Left ventricle myocardium inferior (tissue), 1 donor: Measurements from ENCODE around the gene THAP9. TPM values are rescaled to one million over a fixed set of nuclear protein-coding genes. Genes with fewer than 3 reads are reported as not detected.

Experiments used
- DNase-seq: peaks from one replicate; pipeline ENCODE4 v3.0.0-alpha.2; 2020
- H3K27ac ChIP-seq: fragments of 200-600 bp; replicated peaks from 2 replicates; pipeline ENCODE4 v1.8.0; 2021
- H3K27me3 ChIP-seq: fragments of 200-600 bp; 2 replicates; pipeline ENCODE4 v1.8.0; 2021; ENCODE audit warnings: low read depth
- H3K36me3 ChIP-seq: fragments of 200-600 bp; 2 replicates; pipeline ENCODE4 v1.8.0; 2021
- H3K4me1 ChIP-seq: fragments of 200-600 bp; 2 replicates; pipeline ENCODE4 v1.8.0; 2021
- H3K4me3 ChIP-seq: fragments of 200-600 bp; 2 replicates; pipeline ENCODE4 v1.8.0; 2021; ENCODE audit warnings: mild to moderate bottlenecking, moderate library complexity
- H3K9me3 ChIP-seq: fragments of 200-600 bp; replicated peaks from 2 replicates; pipeline ENCODE4 v1.8.0; 2021
- CTCF ChIP-seq: fragments of 200-600 bp; IDR thresholded peaks from 2 replicates; pipeline ENCODE4 v1.8.0; 2021; ENCODE audit warnings: antibody characterized with exemption, mild to moderate bottlenecking, borderline replicate concordance
- intact Hi-C: fragments of 100-400 bp; cut with micrococcal nuclease; formaldehyde crosslinking; loops from one replicate; pipeline ENCODE4 v1.11.0; 2022
- total RNA-seq: library from RNA; stranded (reverse); fragmentation: NEBNext Ultra II Directional; extraction: Animal tissue kit (Norgen Biotek cat#: 25700); gene quantifications from one replicate; pipeline ENCODE4 v1.2.1, GENCODE V29; 2021
- donor health status: DM: no; HTN: yes; CAD: no; lungs with severe emphysema.

Gene THAP9
- total RNA-seq, 1 donor from 2014 or later: 5.6 TPM

GRCh38 chr4:82919386-82919785 lies 18.9 kb downstream of the THAP9 start:
- no peaks in the 10 kb centered on the region for H3K9me3 ChIP-seq
- no peaks in the 10 kb centered on the region for H3K27me3 ChIP-seq
- intact Hi-C loops: no loop called here
- TF ChIP-seq CTCF: no peak
- DNase-seq: no peak
- H3K4me1 ChIP-seq: no peaks in the 10 kb centered on the region
- H3K4me3 ChIP-seq: no peak overlapping the region
- no peak overlapping the region for H3K27ac ChIP-seq
- peaks cover 13% of the 10 kb centered on the region for H3K36me3 ChIP-seq

GRCh38 chr4:82921795-82922194 lies 21.3 kb downstream of the THAP9 start:
- no peak for DNase-seq
- Histone ChIP-seq H3K27me3 (no peaks in the 10 kb centered on the region), H3K4me1 (no peaks in the 10 kb centered on the region), H3K4me3 (no peak overlapping the region), H3K27ac (no peak overlapping the region), H3K36me3 (peaks cover 17% of the 10 kb centered on the region), H3K9me3 (no peaks in the 10 kb centered on the region)
- intact Hi-C loops: no loop called here
- no peak for TF ChIP-seq CTCF

GRCh38 chr4:82930848-82931755 lies 30.6 kb downstream of the THAP9 start:
- Histone ChIP-seq H3K36me3 (peaks cover 45% of the 10 kb centered on the region), H3K4me1 (no peaks in the 10 kb centered on the region), H3K27me3 (no peaks in the 10 kb centered on the region), H3K9me3 (no peaks in the 10 kb centered on the region), H3K27ac (no peak overlapping the region), H3K4me3 (no peak overlapping the region)
- DNase-seq: no peak
- intact Hi-C loops: loop anchor here (5.0 kb wide), 1 partner anchor 111 kb away; no protein-coding TSS in a partner anchor
- TF ChIP-seq CTCF: no peak

GRCh38 chr4:82934441-82934840 lies 33.9 kb downstream of the THAP9 start:
- peaks cover 5% of the 10 kb centered on the region for H3K4me1 ChIP-seq
- no peak for DNase-seq
- peaks cover 71% of the 10 kb centered on the region for H3K36me3 ChIP-seq
- no peak overlapping the region for H3K4me3 ChIP-seq
- intact Hi-C loops: loop anchor here (5.0 kb wide), 1 partner anchor 108 kb away; no protein-coding TSS in a partner anchor
- H3K27ac ChIP-seq: no peak overlapping the region
- no peaks in the 10 kb centered on the region for H3K9me3 ChIP-seq
- H3K27me3 ChIP-seq: no peaks in the 10 kb centered on the region
- TF ChIP-seq CTCF: no peak

GRCh38 chr4:82939414-82939813 lies 38.9 kb downstream of the THAP9 start:
- DNase-seq: no peak
- Histone ChIP-seq H3K9me3 (no peaks in the 10 kb centered on the region), H3K4me3 (no peak overlapping the region), H3K27me3 (no peaks in the 10 kb centered on the region), H3K36me3 (peaks cover 70% of the 10 kb centered on the region), H3K27ac (no peak overlapping the region), H3K4me1 (peaks cover 9% of the 10 kb centered on the region)
- intact Hi-C loops: no loop called here
- no peak for TF ChIP-seq CTCF
